Mesenchymal stem cell (in vitro differentiated cells and primary cell): Measurements from ENCODE around the gene SRPK3.

Experiments used
- DNase-seq: peaks from one replicate; pipeline ENCODE4 v3.0.0-alpha.2; 2013
- H2AFZ ChIP-seq: one replicate; pipeline ENCODE4 v1.6.1; 2013; ENCODE audit warnings: low read depth, mild to moderate bottlenecking, control low read depth, inconsistent platforms, low read length, moderate library complexity
- H2AK5ac ChIP-seq: 2 replicates; pipeline ENCODE4 v1.6.1; 2013; ENCODE audit warnings: low read length, moderate library complexity, mild to moderate bottlenecking, inconsistent platforms; ENCODE audit not compliant: severe bottlenecking
- H2BK120ac ChIP-seq: one replicate; pipeline ENCODE4 v1.6.1; 2013; ENCODE audit warnings: low read depth, mild to moderate bottlenecking, inconsistent platforms, low read length, moderate library complexity
- H2BK12ac ChIP-seq, 2 experiments: one replicate each; pipeline ENCODE4 v1.6.1; 2013; ENCODE audit warnings: inconsistent platforms in 2 of 2, low read length in 2 of 2, mild to moderate bottlenecking in 2 of 2, moderate library complexity in 2 of 2, control low read depth in 1 of 2
- H2BK15ac ChIP-seq: one replicate; pipeline ENCODE4 v1.6.1; 2013; ENCODE audit warnings: mild to moderate bottlenecking, low read depth, inconsistent platforms; ENCODE audit not compliant: poor library complexity, severe bottlenecking
- H2BK5ac ChIP-seq: 2 replicates; pipeline ENCODE4 v1.6.1; 2013; ENCODE audit warnings: low read depth, mild to moderate bottlenecking, low read length, control low read depth, inconsistent platforms; ENCODE audit not compliant: poor library complexity, severe bottlenecking
- H3K14ac ChIP-seq, 2 experiments: one replicate each; pipeline ENCODE4 v1.6.1; 2013; ENCODE audit warnings: inconsistent platforms in 2 of 2, low read length in 2 of 2, control low read depth in 1 of 2, mild to moderate bottlenecking in 1 of 2, moderate library complexity in 1 of 2
- H3K18ac ChIP-seq, 2 experiments: one replicate each; pipeline ENCODE4 v1.6.1; 2013; ENCODE audit warnings: inconsistent platforms in 2 of 2, low read length in 2 of 2, control low read depth in 1 of 2, low read depth in 1 of 2, mild to moderate bottlenecking in 1 of 2
- H3K23ac ChIP-seq, 2 experiments: one replicate each; pipeline ENCODE4 v1.6.1; 2013; ENCODE audit warnings: inconsistent platforms in 2 of 2, low read length in 2 of 2, mild to moderate bottlenecking in 2 of 2, moderate library complexity in 2 of 2, control low read depth in 1 of 2
- H3K27ac ChIP-seq: 2 replicates; pipeline ENCODE4 v1.5.1; 2013; ENCODE audit warnings: mild to moderate bottlenecking, moderate library complexity, low read length, control low read depth, inconsistent platforms; ENCODE audit not compliant: poor library complexity, severe bottlenecking
- H3K27me3 ChIP-seq, 2 experiments: 2 replicates each; pipeline versions ENCODE4 v1.6.1 to v1.7.0; 2013; ENCODE audit warnings: low read length in 2 of 2, mild to moderate bottlenecking in 2 of 2, moderate library complexity in 2 of 2, control low read depth in 1 of 2, inconsistent platforms in 1 of 2; ENCODE audit not compliant: control insufficient read depth in 1 of 2, insufficient read depth in 1 of 2
- H3K36me3 ChIP-seq, 2 experiments: 2 replicates each; pipeline versions ENCODE4 v1.6.1 to v1.7.0; 2013; ENCODE audit warnings: low read length in 2 of 2, control low read depth in 1 of 2, inconsistent platforms in 1 of 2, low read depth in 1 of 2, mild to moderate bottlenecking in 1 of 2; ENCODE audit not compliant: insufficient read depth in 2 of 2, control insufficient read depth in 1 of 2
- H3K4ac ChIP-seq, 2 experiments: one replicate each; pipeline ENCODE4 v1.6.1; 2013; ENCODE audit warnings: inconsistent platforms in 2 of 2, low read length in 2 of 2, mild to moderate bottlenecking in 2 of 2, moderate library complexity in 2 of 2, control low read depth in 1 of 2, low read depth in 1 of 2
- H3K4me1 ChIP-seq: 2 replicates; pipeline ENCODE4 v1.6.1; 2013; ENCODE audit warnings: low read depth, low read length, control low read depth; ENCODE audit not compliant: control insufficient read depth, insufficient read depth
- H3K4me2 ChIP-seq: 2 replicates; pipeline ENCODE4 v1.6.1; 2013; ENCODE audit warnings: low read length, mild to moderate bottlenecking, inconsistent platforms; ENCODE audit not compliant: poor library complexity, severe bottlenecking
- H3K4me3 ChIP-seq, 2 experiments: 2 replicates each; pipeline versions ENCODE4 v1.5.1 to v1.7.0; 2013; ENCODE audit warnings: low read length in 2 of 2, mild to moderate bottlenecking in 2 of 2, control low read depth in 1 of 2, low read depth in 1 of 2; ENCODE audit not compliant: insufficient read depth in 1 of 2
- H3K79me1 ChIP-seq: replicated peaks from 2 replicates; pipeline ENCODE4 v1.6.1; 2013; ENCODE audit warnings: mild to moderate bottlenecking, control low read depth, low read length, inconsistent platforms; ENCODE audit not compliant: poor library complexity, severe bottlenecking
- H3K9ac ChIP-seq: 2 replicates; pipeline ENCODE4 v1.7.0; 2013; ENCODE audit warnings: mild to moderate bottlenecking, low read length, moderate library complexity
- H3K9me3 ChIP-seq: 2 replicates; pipeline ENCODE4 v1.7.0; 2013; ENCODE audit warnings: mild to moderate bottlenecking, low read length; ENCODE audit not compliant: control insufficient read depth
- H4K8ac ChIP-seq: one replicate; pipeline ENCODE4 v1.6.1; 2013; ENCODE audit warnings: inconsistent platforms, mild to moderate bottlenecking, low read length, moderate library complexity
- H4K91ac ChIP-seq: one replicate; pipeline ENCODE4 v1.6.1; 2013; ENCODE audit warnings: mild to moderate bottlenecking, low read length, inconsistent platforms
- WGBS: methylation state at CpG from one replicate; pipeline ENCODE4 v1.1.7; 2013; ENCODE audit warnings: mixed read lengths; 5-methylcytosine and 5-hydroxymethylcytosine counted together

The SRPK3 gene

DNA sequence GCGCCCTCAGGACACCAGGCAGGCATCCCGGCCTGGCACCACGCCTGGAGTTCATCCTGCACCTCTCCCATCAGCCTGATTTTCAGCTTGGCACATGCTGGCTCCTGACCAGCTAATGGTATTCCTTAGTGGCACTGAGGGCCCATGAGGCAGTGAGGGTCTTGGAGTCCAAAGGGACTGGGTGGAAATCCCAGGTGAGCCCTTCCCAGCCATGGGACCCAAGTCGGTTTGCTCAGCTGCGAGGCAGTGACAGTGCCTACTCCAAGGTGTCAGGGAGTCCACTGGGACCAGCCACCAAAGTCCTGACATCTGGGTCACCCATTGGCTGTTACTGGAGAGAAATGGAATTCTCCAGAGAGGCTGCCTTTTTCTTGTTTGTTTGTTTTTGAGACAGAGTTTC is 18.5 kb downstream of the SRPK3 start:
- Histone ChIP-seq H4K8ac (no peak overlapping the region), H2AK5ac (no peak overlapping the region), H3K79me1 (peaks cover 3% of the 10 kb centered on the region), H3K9ac (no peak overlapping the region), H2BK120ac (no peak overlapping the region), H2BK5ac (no peak overlapping the region), H2BK15ac (no peak overlapping the region), H4K91ac (no peak overlapping the region), H3K27me3 (peaks cover 0 to 5% of the 10 kb centered on the region in 2 experiments), H3K23ac (no peak overlapping the region), H2BK12ac (no peak overlapping the region), H3K14ac (no peak overlapping the region), H3K4me1 (peaks cover 13% of the 10 kb centered on the region), H3K4ac (no peak overlapping the region), H3K18ac (no peak overlapping the region), H3K27ac (no peak overlapping the region), H2AFZ (no peak overlapping the region), H3K9me3 (peaks cover 8% of the 10 kb centered on the region), H3K36me3 (peaks cover 25 to 39% of the 10 kb centered on the region in 2 experiments), H3K4me2 (no peak overlapping the region), H3K4me3 (no peak overlapping the region)
- WGBS = 100% methylated on average over 2 of the region's 5 CpGs
- DNase-seq = no peak

DNA sequence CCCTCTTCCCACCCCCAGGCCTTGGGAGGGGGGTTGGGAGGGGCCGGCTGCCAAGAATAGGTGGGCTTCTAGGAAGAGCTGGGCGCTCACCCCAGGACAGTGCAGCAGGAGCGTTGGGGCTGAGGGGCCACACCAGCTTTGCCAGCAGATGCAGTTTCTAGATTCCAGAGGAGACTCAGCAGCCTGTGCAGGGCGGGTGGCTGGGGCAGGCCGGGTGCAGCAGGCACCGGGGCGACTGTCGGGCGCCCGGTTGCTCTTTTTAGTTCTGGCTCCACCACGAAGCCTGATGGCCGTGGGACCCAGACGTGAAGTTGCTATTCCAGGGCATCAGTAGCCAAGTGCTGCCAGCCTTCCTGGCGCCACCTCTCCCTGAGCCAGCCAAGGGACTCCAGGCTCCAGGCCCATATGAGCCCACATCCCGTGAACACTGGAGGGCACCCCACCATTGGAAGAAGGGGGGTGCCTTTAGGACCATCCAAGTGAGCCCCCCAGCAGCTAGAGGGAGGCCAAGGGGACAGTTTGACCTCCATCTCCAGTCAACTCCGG is 19.4 kb downstream of the SRPK3 start:
- no peak overlapping the region for H3K9ac ChIP-seq
- H2BK5ac ChIP-seq = no peak overlapping the region
- DNase-seq = no peak
- H3K79me1 ChIP-seq = peaks cover 3% of the 10 kb centered on the region
- H2AK5ac ChIP-seq = no peak overlapping the region
- H3K36me3 ChIP-seq = peaks cover 25 to 39% of the 10 kb centered on the region in 2 experiments
- no peak overlapping the region for H3K4me3 ChIP-seq
- H3K27me3 ChIP-seq = peaks cover 0 to 7% of the 10 kb centered on the region in 2 experiments
- peaks cover 8% of the 10 kb centered on the region for H3K9me3 ChIP-seq
- no peak overlapping the region for H4K8ac ChIP-seq
- H3K4me2 ChIP-seq = no peak overlapping the region
- no peak overlapping the region for H2BK12ac ChIP-seq
- no peak overlapping the region for H4K91ac ChIP-seq
- H3K14ac ChIP-seq = no peak overlapping the region
- peaks cover 13% of the 10 kb centered on the region for H3K4me1 ChIP-seq
- 98% methylated on average over 15 of the region's 16 CpGs for WGBS
- H3K23ac ChIP-seq = no peak overlapping the region
- no peak overlapping the region for H3K27ac ChIP-seq
- no peak overlapping the region for H2AFZ ChIP-seq
- no peak overlapping the region for H3K18ac ChIP-seq
- H3K4ac ChIP-seq = no peak overlapping the region
- no peak overlapping the region for H2BK120ac ChIP-seq
- H2BK15ac ChIP-seq = no peak overlapping the region

DNA sequence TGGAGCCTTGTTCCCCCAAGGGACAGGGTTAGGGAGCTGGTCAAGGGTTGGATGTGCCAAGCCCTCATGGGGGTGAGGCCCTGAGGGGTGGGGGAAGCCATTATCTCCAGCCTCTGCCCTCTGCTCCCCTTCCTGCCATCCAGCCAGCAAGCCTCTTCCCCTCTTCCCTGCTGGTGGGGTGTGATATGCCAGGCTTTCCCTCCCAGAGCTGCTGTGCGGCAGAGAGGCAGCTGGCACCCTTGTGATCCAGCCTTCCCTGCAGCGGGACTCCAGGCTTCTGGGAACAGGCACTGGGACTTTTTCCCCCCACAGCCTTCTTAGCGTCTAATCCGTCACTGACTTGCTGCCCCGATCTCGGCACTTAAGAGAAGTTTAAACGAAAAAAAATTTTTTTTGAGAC is 19.9 kb downstream of the SRPK3 start:
- H2BK15ac ChIP-seq = no peak overlapping the region
- H3K23ac ChIP-seq = no peak overlapping the region
- WGBS = 94% methylated on average over 7 of the region's 7 CpGs
- H3K27me3 ChIP-seq = peaks cover 0 to 12% of the 10 kb centered on the region in 2 experiments
- H3K18ac ChIP-seq = no peak overlapping the region
- peaks cover 8% of the 10 kb centered on the region for H3K9me3 ChIP-seq
- no peak overlapping the region for H2AK5ac ChIP-seq
- H3K4me2 ChIP-seq = no peak overlapping the region
- H3K4me3 ChIP-seq = no peak overlapping the region
- H3K27ac ChIP-seq = no peak overlapping the region
- H3K4me1 ChIP-seq = peaks cover 10% of the 10 kb centered on the region
- H2AFZ ChIP-seq = no peak overlapping the region
- no peak overlapping the region for H2BK12ac ChIP-seq
- no peak overlapping the region for H2BK120ac ChIP-seq
- H2BK5ac ChIP-seq = no peak overlapping the region
- no peak for DNase-seq
- no peak overlapping the region for H3K14ac ChIP-seq
- H3K4ac ChIP-seq = no peak overlapping the region
- H4K8ac ChIP-seq = no peak overlapping the region
- no peak overlapping the region for H4K91ac ChIP-seq
- peaks cover 25 to 38% of the 10 kb centered on the region in 2 experiments for H3K36me3 ChIP-seq
- H3K79me1 ChIP-seq = peaks cover 3% of the 10 kb centered on the region
- no peak overlapping the region for H3K9ac ChIP-seq

DNA sequence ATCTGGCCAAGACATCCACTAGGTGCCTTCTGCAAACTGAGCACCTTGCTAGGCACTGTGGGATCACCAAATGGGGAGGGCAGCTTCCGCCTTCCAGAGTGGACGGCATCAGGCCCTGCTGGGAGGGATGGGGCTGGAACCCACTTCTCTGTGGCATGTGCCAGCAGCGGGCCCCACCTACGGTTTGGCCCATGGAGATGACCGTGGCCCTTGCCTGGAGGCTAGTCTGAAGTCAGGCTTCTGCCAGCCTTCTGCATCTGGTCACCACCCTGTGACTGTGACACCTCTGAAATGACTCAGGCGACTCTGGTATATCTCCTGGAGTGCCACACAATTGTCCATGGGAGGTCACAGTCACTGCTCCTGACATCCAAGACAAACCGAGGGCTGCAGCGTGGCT is 20.8 kb downstream of the SRPK3 start:
- H3K4me3 ChIP-seq = no peak overlapping the region
- peaks cover 3% of the 10 kb centered on the region for H3K79me1 ChIP-seq
- DNase-seq = no peak
- no peak overlapping the region for H3K14ac ChIP-seq
- no peak overlapping the region for H2BK15ac ChIP-seq
- H2BK5ac ChIP-seq = no peak overlapping the region
- no peak overlapping the region for H3K18ac ChIP-seq
- 87% methylated on average over 8 of the region's 8 CpGs for WGBS
- no peak overlapping the region for H4K8ac ChIP-seq
- no peak overlapping the region for H2AFZ ChIP-seq
- no peak overlapping the region for H2AK5ac ChIP-seq
- no peak overlapping the region for H3K4me2 ChIP-seq
- H2BK12ac ChIP-seq = no peak overlapping the region
- no peak overlapping the region for H3K27ac ChIP-seq
- H3K36me3 ChIP-seq = peaks cover 25 to 29% of the 10 kb centered on the region in 2 experiments
- H4K91ac ChIP-seq = no peak overlapping the region
- no peak overlapping the region for H3K4ac ChIP-seq
- no peak overlapping the region for H3K23ac ChIP-seq
- H3K9me3 ChIP-seq = peaks cover 8% of the 10 kb centered on the region
- H3K9ac ChIP-seq = no peak overlapping the region
- peaks cover 0 to 21% of the 10 kb centered on the region in 2 experiments for H3K27me3 ChIP-seq
- peaks cover 1% of the 10 kb centered on the region for H3K4me1 ChIP-seq
- H2BK120ac ChIP-seq = no peak overlapping the region
